HG02981 (cell line): ENCODE data around the gene CHD5.

Source experiments
- ATAC-seq: cut with Tn5 transposase; IDR thresholded peaks from one replicate; pipeline ENCODE4 v1.9.1; 2021; ENCODE audit warnings: mild to moderate bottlenecking, moderate library complexity; ENCODE audit not compliant: unreplicated experiment

The CHD5 gene

DNA sequence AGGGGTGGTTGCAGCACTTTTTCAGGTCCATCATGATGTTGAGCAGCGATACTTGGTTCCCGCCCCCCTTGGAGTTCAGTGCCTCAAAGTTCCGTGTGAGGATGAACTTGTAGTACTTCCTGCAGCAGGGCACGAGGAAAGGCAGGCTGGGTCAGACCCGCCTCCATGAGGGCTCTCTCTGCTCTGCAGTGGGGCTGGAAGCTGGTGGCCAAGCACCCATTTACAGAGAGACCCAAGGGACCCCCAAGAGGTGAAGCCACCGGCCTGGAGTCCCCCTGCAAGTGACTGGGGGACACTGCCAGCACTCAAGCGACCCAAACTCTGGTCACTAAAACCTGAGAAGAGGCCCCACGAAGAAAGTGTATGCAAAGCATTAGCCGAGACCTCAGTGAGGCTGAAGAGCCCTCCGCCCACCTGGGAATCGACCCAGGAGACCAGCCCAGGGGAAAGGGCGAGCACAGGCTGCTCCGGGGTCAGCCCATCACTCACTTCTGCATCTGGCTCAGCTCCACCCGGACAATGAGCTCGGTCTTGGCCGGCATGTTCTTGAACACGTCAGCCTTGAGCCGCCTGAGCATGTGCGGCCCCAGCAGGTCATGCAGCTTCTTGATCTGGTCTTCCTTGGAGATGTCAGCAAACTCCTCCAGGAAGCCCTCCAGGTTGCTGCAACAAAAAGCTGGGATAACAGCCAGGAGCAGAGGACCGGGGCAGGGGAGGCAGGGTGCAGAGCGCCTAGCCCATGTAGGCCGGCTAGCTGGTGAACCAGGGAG, 45.2 kb downstream of the CHD5 start:
- ATAC-seq: no peak

DNA sequence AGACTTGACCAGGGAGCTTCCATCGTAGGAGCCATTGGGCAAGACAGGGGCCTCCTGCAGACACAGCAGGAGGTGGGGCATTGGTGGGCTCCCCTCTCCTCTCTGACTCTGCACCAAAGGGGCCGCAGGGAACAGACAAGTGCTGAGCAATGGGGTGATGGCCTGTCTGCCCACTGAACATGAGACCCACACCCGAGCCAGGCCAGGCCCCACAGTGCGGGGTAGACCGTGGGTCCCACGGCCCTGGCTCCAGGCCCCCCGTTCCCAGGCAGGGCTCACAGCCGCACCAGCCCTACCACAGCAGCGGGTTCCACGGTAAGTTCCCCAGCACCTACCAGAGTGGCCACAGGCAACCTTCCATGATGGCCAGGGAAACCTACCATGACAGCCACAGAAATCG, 45.9 kb downstream of the CHD5 start:
- no peak for ATAC-seq

DNA sequence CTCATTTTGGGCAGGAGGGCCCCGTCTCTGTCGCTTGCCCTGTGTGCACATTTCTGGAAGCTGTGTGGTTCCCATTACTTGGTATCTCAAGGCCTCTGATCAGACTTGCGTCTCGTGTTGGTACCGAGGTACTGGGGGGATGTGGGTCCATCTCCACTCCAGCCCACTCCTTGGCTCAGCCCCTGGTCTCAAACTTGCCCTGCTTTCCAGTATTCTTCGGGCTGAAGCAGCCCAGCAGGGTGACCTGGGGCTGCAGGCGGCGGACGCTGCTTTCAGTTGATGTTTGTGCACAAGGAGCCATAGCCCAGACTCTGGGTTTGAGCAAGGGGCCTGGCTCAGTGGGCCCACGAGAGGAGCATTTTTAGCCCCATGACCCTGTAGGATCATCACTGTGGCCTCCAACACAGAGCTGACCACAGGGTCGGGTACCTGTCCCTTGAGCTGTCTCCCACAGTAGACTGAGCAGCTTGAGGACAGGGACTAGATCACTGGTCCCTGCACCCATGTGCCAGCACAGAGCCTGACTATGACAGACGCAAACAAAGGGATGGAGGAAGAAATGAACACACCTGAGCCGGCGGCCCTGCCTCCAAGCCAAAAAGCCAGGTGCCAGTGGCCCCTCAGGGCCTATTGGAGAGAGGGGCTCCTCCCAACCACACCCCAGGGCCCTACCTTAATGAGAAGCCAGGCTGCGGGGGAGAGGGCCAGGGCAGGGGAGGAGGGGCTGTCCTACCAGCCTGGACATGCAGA, 46.8 kb downstream of the CHD5 start:
- no peak for ATAC-seq

DNA sequence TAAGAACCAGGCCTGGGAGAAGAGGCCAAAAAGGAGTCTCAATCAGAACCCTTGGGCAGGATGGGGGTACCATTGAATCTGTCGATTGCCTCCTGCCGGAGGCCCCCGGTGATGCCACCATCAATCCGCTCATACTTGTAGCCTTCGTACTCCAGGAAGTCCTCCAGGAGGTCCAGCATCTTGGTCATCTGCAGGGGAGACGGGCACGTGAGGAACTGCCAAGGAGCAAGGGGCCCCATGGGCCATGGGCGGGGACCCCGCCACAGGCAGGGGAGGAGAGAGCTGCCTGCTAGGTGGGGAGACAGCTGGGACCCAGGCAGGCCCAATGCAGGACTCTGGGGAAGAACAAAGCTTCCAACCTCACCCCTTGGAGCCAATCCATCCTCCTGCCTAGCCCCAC, 48.6 kb downstream of the CHD5 start:
- ATAC-seq: no peak

DNA sequence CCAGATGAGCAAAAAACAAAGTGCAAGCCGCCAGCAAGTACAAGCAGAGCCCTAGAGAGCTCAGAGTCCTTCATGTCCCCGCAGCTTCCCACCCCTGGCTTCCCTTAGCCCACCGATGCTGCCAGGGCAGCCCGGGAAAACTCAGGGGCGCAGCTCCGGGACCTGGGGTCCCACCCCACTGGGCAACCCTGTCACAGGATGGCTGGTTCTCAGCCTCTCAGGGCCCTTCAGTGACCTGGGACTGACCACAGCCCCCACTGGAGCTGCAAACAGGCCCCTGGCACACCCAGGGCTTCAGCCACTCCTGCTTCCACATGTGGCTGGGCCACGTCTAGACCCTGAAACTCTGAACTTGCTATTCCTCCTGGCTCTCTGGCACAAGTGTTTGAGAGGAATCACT, 49.5 kb downstream of the CHD5 start:
- no peak for ATAC-seq

DNA sequence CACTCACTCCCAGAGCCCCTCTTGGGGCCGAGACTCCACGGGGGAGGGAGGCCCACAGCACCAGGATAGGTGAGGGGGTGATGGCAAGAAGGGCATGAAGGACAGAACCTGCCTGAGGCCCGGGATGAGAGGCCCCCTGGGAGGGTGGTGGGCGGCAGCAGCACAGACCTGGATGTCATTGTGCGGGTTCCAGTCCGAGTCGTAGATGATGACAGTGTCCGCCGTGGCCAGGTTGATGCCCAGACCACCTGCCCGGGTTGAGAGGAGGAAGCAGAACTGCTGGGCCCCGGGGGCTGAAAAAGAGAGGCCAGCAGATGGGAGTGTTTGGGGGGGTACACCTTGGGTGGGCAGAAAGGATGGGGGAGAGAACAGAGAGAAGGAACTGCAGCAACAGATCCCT, 50.1 kb downstream of the CHD5 start:
- no peak for ATAC-seq

DNA sequence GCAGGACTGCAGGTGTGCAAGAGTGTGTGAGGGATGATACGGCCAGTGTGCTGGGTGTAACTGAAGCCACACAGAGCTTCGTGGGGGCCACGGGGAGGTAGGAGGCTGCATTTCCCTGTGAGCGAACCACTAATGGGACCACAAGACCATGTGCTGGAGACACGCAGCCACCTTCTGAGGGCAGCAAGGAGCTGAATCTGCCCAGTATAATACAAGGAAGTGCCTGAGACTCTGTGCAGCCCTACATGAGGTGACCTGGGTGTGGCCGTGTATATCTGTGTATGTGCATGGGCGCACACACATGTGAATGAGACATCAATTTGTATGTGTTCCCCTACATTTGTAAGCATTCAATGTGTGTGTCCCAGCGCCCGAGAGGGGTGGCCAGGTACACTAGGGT, 50.8 kb downstream of the CHD5 start:
- no peak for ATAC-seq

DNA sequence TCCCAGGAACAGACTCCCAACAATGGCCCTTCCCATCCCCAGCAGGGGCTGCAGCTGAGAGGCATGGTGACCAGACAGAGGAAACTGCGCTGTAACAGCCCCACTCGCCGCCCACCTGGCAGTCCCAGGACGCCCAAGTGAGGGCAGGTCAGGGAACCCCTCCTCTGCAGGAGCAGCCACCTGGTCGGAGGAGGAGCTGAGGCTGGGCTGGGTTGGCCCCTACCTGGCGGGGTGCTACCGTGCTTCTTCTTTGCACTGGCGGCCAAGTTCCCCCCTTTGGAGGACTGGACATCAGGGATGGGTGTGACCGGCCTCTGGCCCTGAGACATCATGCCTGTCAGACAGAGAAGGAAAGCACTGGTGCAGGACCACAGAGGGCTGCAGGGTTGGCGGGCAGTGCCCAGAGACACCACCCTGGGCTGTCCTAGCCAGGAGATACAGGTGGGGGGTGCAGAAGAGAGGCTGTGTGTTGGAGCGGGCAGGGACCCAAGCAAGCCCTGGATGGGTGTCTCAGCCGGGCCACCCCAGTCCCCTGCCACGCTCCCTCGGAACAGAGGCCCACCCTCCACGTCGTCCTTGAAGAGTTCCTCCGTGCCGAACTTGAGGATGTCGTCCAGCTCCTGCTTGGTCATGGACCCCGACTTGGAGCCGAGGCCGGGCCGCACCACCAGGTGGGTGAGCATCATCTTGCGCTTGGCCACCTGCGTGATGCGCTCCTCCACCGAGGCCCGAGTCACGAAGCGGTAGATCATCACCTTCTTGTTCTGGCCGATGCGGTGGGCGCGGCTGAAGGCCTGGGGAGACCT, 51.6 kb downstream of the CHD5 start:
- no peak for ATAC-seq

DNA sequence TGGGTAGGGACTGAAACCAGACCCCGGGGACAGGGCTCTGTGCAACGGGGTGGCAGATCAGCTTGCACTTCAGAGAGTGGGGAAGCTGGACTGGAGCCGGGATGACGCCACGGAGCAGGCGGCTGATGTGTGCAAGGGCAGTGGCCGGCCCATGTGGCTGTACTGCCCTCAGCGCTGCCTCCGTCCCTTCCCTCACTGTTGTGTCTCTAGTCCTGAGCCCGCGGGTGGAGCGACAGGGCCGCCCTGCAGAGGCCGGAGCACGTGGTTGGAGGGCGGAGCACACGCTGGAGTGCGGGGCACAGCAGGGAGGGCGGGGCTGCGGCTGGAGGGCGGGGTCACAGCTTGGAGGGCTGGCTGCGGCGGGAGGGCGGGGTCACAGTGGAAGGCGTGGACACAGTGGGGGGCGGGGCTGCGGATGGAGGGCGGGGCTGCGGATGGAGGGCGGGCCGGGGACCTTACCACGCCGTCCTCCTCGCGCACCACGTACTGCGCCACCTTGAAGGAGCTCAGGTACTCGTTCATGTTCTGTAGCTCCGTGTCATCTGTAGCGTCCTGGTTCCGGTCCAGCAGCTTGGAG, 52.4 kb downstream of the CHD5 start:
- no peak for ATAC-seq

DNA sequence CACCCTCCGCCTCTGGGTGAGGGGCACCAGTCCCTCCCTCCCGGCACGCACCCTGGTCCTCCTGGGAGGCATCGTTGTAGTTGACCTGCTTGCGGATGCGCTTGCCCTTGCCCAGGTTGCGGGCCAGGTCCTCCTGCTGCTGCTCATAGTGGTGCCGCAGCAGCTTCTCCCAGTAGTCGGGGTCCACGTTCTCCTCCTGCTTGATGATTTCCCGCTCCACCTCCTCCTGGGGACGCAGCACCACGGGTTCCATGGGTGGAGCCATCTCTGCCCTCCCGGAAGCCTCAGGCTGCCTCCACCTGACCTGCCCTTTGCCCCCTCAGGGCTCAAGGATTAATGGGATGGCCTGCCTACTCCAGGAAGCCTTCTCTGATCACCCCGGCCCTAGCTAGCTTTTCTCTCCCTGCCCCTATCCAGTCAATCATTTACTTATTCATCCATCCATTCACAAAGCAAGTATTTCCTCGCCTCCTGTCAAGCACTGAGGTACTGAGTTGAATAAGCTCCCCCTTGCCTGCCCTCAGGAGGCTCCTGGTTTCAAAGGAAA, 53.5 kb downstream of the CHD5 start:
- no peak for ATAC-seq

DNA sequence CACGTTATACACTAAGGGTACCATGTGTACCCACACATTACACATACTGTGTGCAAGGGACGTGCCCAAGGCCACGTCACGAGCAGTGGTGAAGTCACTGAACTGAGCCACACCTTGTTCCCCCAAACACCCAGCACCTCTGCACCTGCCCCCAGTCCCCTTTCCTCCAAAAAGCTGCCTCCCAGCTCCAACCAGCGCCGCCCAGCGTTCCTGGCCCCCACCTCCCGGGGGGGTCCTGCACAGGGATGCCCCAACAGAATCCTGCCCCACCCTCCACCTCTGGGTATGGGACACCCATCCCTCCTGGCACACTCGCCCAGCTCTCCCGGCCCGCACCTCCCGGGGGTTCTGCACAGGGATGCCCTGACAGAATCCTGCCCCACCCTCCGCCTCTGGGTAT, 54.1 kb downstream of the CHD5 start:
- ATAC-seq: no peak

DNA sequence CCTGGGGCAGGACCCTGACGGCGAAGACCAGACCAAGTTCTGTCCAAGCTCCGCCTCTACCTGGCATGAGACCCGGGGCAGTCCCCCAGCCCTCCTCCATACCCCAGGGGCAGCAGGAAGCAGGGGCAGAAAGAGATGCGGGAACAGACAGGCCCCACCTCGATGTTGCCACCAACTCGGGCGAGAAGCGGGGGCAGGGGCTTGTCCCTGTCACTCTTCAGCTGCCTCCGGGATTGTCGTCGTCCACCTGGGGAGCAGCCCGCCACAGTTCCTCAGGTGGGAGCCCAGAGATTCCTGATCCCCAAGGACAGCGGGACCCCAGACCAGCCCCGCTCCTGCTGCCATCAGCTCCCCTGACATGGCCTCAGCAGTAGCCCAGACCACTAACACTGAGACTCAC, 54.8 kb downstream of the CHD5 start:
- ATAC-seq: no peak

DNA sequence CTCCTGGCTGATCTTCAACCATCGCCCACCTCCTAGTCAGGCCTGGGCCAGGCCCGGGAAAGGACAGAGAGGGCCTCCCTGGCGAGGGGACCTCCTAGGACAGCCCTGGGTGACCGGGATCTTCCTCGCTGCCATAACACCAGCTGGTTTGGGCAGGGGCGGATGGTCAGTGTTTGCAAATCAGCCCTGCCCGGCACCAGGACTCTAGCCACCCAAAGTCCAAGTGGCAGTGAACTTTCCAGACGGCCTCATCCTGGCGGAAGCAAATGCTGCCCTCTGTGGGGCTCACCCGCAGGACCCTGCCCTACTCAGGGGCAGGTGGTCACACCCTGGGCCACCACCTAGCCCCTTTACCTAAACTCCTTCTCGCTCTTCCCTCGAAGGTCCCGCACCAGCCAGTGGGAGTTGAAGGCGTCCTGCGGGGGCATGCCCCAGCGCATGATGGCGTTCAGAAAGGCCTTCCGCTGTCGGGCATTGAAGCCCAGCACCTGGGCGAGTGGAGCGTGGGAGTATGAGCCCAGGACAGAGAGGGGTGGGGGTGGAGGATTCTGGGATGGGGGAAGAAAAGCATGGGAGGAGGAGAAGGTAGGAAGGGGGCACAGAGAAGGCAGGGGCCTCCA, 55.3 kb downstream of the CHD5 start:
- no peak for ATAC-seq

DNA sequence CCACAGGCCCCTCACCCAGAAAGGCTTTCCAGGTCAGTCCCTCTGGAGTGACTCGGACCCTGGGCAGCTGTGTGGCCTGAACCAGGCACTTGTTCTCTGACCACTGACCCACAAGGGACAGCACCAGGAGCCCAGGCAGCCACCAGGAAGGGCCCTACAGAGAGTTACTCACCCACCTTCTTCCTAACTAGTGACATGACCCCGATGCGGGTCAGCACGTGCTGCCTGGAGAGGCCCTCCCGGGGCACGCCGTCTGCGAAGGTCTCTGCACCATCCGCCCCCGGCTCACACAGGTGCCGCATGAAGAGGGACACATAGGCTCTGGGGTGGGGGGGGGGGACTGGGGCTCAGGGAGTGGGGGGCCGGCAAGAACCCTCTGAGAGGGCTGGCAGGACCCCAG, 55.8 kb downstream of the CHD5 start:
- no peak for ATAC-seq

DNA sequence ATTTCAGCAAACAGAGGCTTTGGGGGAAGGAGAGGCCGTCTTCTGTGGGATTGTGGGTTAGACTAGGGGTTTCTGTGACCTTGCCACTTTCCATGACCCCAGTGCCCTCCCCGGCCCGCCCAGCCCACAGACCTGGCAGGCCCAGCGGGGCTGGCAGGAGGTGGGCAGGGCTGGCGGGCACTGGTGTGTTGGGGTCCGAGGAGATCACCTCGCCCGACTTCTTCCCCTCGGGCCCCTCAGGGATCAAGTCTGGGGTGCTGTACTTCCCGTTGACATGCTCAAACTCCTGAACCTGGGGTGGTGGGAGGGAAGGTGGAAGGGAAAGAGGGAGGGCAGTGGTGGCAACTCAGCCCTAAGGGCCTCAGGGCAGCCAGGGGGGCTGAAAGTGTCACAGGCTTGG, 56.3 kb downstream of the CHD5 start:
- no peak for ATAC-seq

DNA sequence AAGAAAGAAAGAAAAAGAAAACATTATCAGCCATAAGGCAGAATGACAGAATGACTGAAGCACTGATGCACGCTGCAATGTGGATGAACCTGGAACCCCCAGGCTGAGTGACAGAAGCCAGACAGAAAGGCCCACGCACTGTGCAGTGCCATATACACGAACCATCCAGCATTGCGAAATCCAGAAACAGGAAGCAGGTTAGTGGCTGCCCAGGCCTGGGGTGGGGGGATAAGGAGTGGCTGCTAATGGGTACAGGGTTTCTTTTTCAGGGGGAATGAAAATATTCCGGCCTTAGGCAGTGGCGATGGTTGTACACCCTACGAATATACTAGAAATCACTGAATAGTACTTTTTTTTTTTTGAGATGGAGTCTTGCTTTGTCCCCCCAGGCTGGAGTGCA, 57.0 kb downstream of the CHD5 start:
- ATAC-seq: no peak

DNA sequence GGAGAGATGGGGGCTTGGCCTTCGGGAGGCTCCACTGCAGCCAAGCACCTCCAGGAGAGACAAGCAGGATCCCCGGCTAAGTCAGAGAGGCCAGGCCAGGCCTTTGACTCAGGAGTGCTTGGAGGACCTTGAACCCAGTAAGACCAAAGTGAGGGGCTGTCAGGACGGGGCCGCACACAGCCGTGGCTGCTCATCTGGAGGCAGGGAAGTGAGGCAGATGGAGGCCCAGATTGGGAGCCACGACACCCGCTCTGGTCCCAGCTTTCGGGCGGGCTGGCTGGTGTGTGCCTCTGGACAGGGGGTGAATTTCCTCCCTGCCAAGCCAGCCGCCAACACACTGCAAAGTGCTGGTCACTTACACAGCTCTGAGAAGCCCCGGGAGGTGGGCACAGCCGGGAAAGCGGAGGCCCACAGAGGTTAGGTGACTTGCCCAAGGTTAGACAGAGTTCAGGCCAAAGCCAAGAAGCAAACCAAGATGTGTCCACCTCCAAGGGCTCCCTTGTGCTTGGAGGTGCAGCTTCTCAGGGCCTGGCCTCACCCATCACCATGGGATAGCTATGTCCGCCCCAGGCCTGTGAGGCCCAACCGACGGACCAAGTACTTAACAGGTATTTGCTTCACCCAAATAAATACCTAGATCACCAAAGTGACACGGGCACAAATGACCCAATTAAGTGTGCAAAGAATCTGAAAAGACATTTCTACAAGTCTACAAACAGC, 58.3 kb downstream of the CHD5 start:
- ATAC-seq: no peak

DNA sequence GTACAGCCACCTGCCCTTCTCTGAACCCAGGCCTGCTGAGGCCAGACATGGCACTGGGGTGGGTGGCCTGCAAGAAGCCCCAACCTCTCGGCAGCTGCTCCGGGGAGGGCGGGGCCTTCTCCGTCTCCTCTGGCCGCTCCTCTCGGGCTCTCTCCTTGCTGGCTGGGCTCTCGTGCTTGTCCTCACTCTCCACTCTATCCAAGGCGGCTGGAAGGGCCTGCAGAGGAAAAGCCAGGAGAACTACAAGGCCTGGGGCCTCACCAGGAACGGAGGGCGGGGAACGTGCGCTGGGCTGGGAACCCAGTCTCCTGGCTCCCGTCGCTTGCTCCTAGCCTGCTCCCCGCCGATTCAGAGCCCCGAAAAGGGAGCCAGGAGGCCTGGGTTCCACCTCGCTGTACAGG, 59.1 kb downstream of the CHD5 start:
- no peak for ATAC-seq

DNA sequence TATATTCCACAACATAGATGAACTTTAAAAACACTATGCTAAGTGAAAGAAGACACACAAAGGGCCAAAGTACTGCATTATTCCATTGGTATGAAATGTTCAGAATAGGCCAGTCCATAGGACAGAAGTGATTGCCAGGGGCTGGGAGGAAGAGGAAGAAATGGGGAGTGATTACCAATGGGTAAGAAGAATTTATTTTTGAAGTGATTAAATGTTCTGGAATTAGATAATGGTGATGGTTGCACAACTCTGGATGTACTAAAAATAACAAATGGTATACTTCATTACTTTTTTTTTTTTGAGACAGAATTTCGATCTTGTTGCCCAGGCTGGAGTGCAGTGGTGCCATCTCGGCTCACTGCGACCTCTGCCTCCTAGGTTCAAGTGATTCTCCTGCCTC, 61.7 kb downstream of the CHD5 start:
- ATAC-seq: no peak

DNA sequence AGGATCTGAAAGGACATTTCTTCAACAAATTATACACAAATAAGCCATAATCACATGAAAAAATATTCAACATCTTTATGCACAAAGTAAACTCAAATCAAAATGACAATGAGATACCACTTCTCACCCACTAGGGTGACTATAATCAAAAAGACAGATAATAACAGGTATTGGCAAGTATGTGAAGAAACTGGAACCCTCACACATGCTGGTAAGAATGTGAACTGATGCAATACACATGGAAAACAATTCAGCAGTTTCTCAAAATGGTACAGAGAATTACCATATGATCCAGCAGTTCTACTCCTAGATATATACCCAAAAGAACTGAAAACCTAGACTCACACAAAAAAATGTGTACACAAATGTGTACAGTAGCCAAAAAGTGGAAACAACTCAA, 62.5 kb downstream of the CHD5 start:
- no peak for ATAC-seq
